ENCODE data around the gene BEST4. TPM values are rescaled to one million over a fixed set of nuclear protein-coding genes. Genes with fewer than 3 reads are reported as not detected.

The BEST4 gene
- total RNA-seq, 8 experiments from 2014 or later: 0.13 to 0.95 (median 0.27) TPM; not detected in 1

- H3K4me1 ChIP-seq (replicated peaks in 1 of 2): peaks cover 8 to 10% of the 10 kb centered on the region in 2 donors
- in situ Hi-C loops (cut with MboI; ENCODE audit: low pct_unique_long_range_greater_than_20kb in 2 of 9, low sequenced_read_pairs in 9 of 9, unreplicated experiment in 9 of 9): no loop called here
- H3K4me3 ChIP-seq: no peak overlapping the region
- no peak for ATAC-seq (replicated peaks in 6 of 8)
- 60 to 100% (median 80%) methylated on average over 1 to 4 of the region's 7 CpGs; no CpG with 5 or more reads in 5 of the 10 experiments for WGBS, 10 experiments
- H3K27ac ChIP-seq: no peak overlapping the region
Measured at GRCh38 chr1:44790968-44791801, 3.2 kb upstream of the BEST4 start.

GRCh38 chr1:44787506-44787905 is 464 bp downstream of the BEST4 start:
- no peak overlapping the region for H3K27ac ChIP-seq
- no peak overlapping the region for H3K4me3 ChIP-seq
- in situ Hi-C loops (cut with MboI; ENCODE audit: low pct_unique_long_range_greater_than_20kb in 2 of 9, low sequenced_read_pairs in 9 of 9, unreplicated experiment in 9 of 9): no loop called here
- 89 to 100% (median 95%) methylated on average over 1 to 8 of the region's 10 CpGs; no CpG with 5 or more reads in 5 of the 10 experiments for WGBS, 10 experiments
- peaks cover 26 to 28% of the 10 kb centered on the region in 2 donors for H3K4me1 ChIP-seq (replicated peaks in 1 of 2)
- no peak for ATAC-seq (replicated peaks in 6 of 8)

- ATAC-seq (replicated peaks in 6 of 8): no peak
- in situ Hi-C loops (cut with MboI; ENCODE audit: low pct_unique_long_range_greater_than_20kb in 2 of 9, low sequenced_read_pairs in 9 of 9, unreplicated experiment in 9 of 9): no loop called here
- no peak overlapping the region for H3K27ac ChIP-seq
- peaks cover 26 to 28% of the 10 kb centered on the region in 2 donors for H3K4me1 ChIP-seq (replicated peaks in 1 of 2)
- 0 to 100% (median 86%) methylated on average over 1 to 8 of the region's 9 CpGs; no CpG with 5 or more reads in 4 of the 10 experiments for WGBS, 10 experiments
- no peak overlapping the region for H3K4me3 ChIP-seq
Measured at GRCh38 chr1:44786841-44787426, 1.0 kb downstream of the BEST4 start.

GRCh38 chr1:44786138-44786840 is 1.7 kb downstream of the BEST4 start:
- peak; percentile 69 to 89 (median 82) for ATAC-seq (replicated peaks in 6 of 8)
- Histone ChIP-seq H3K27ac (no peak overlapping the region), H3K4me3 (peak overlapping the region in 4 of 5 donors; percentile 5 to 26 (median 17)), H3K4me1 (replicated peaks in 1 of 2) (peaks cover 25 to 28% of the 10 kb centered on the region in 2 donors)
- in situ Hi-C loops (cut with MboI; ENCODE audit: low pct_unique_long_range_greater_than_20kb in 2 of 9, low sequenced_read_pairs in 9 of 9, unreplicated experiment in 9 of 9): no loop called here
- WGBS, 10 experiments: 0 to 67% (median 17%) methylated on average over 1 to 43 of the region's 49 CpGs; no CpG with 5 or more reads in 3 of the 10 experiments

GRCh38 chr1:44785501-44786137 is 2.4 kb downstream of the BEST4 start:
- no peak for ATAC-seq (replicated peaks in 6 of 8)
- in situ Hi-C loops (cut with MboI; ENCODE audit: low pct_unique_long_range_greater_than_20kb in 2 of 9, low sequenced_read_pairs in 9 of 9, unreplicated experiment in 9 of 9): no loop called here
- WGBS, 10 experiments: 31 to 80% (median 49%) methylated on average over 2 to 7 of the region's 11 CpGs; no CpG with 5 or more reads in 4 of the 10 experiments
- H3K4me1 ChIP-seq (replicated peaks in 1 of 2): peaks cover 20 to 28% of the 10 kb centered on the region in 2 donors
- no peak overlapping the region for H3K4me3 ChIP-seq
- H3K27ac ChIP-seq: no peak overlapping the region

- in situ Hi-C loops (cut with MboI; ENCODE audit: low pct_unique_long_range_greater_than_20kb in 2 of 9, low sequenced_read_pairs in 9 of 9, unreplicated experiment in 9 of 9): no loop called here
- no peak overlapping the region for H3K4me3 ChIP-seq
- WGBS, 10 experiments: 67 to 100% (median 100%) methylated on average over 1 to 3 of the region's 6 CpGs; no CpG with 5 or more reads in 6 of the 10 experiments
- ATAC-seq (replicated peaks in 6 of 8): no peak
- no peak overlapping the region for H3K27ac ChIP-seq
- peaks cover 20 to 28% of the 10 kb centered on the region in 2 donors for H3K4me1 ChIP-seq (replicated peaks in 1 of 2)
Measured at GRCh38 chr1:44785029-44785380, 3.0 kb downstream of the BEST4 start.

GRCh38 chr1:44784094-44785028 is 3.6 kb downstream of the BEST4 start:
- in situ Hi-C loops (cut with MboI; ENCODE audit: low pct_unique_long_range_greater_than_20kb in 2 of 9, low sequenced_read_pairs in 9 of 9, unreplicated experiment in 9 of 9): no loop called here
- Histone ChIP-seq H3K4me3 (peak overlapping the region in 3 of 5 donors; percentile 7 to 16 (median 10)), H3K4me1 (replicated peaks in 1 of 2) (peaks cover 20 to 28% of the 10 kb centered on the region in 2 donors), H3K27ac (no peak overlapping the region)
- WGBS, 10 experiments: 0 to 83% (median 40%) methylated on average over 2 to 19 of the region's 71 CpGs; no CpG with 5 or more reads in 4 of the 10 experiments
- ATAC-seq (replicated peaks in 6 of 8): peak; percentile 4 to 42 (median 22)

- H3K4me1 ChIP-seq (replicated peaks in 1 of 2): peaks cover 20 to 28% of the 10 kb centered on the region in 2 donors
- peak in 1 of 8 experiments; percentile 2 for ATAC-seq (replicated peaks in 6 of 8)
- H3K27ac ChIP-seq: no peak overlapping the region
- in situ Hi-C loops (cut with MboI; ENCODE audit: low pct_unique_long_range_greater_than_20kb in 2 of 9, low sequenced_read_pairs in 9 of 9, unreplicated experiment in 9 of 9): no loop called here
- 62 to 92% (median 82%) methylated on average over 2 to 8 of the region's 8 CpGs; no CpG with 5 or more reads in 2 of the 10 experiments for WGBS, 10 experiments
- peak overlapping the region in 1 of 5 donors; percentile 10 for H3K4me3 ChIP-seq
Measured at GRCh38 chr1:44783697-44784093, 4.3 kb downstream of the BEST4 start.

GRCh38 chr1:44780583-44781121 is 7.3 kb downstream of the BEST4 start:
- peak in 1 of 8 experiments; percentile 3 for ATAC-seq (replicated peaks in 6 of 8)
- Histone ChIP-seq H3K4me1 (replicated peaks in 1 of 2) (peaks cover 28 to 32% of the 10 kb centered on the region in 2 donors), H3K27ac (no peak overlapping the region), H3K4me3 (no peak overlapping the region)
- in situ Hi-C loops (cut with MboI; ENCODE audit: low pct_unique_long_range_greater_than_20kb in 2 of 9, low sequenced_read_pairs in 9 of 9, unreplicated experiment in 9 of 9): no loop called here
- 87 to 98% (median 93%) methylated on average over 8 to 14 of the region's 14 CpGs; no CpG with 5 or more reads in 4 of the 10 experiments for WGBS, 10 experiments

GRCh38 chr1:44778705-44779576 is 9.0 kb downstream of the BEST4 start:
- in situ Hi-C loops (cut with MboI; ENCODE audit: low pct_unique_long_range_greater_than_20kb in 2 of 9, low sequenced_read_pairs in 9 of 9, unreplicated experiment in 9 of 9): no loop called here
- ATAC-seq (replicated peaks in 6 of 8): no peak
- H3K4me3 ChIP-seq: no peak overlapping the region
- WGBS, 10 experiments: 83 to 100% (median 94%) methylated on average over 1 to 6 of the region's 6 CpGs; no CpG with 5 or more reads in 4 of the 10 experiments
- H3K4me1 ChIP-seq (replicated peaks in 1 of 2): peaks cover 25 to 27% of the 10 kb centered on the region in 2 donors
- H3K27ac ChIP-seq: no peak overlapping the region
